ENCODE results near the gene PUS3. TPM values are rescaled to one million over a fixed set of nuclear protein-coding genes. Genes with fewer than 3 reads are reported as not detected.

Gene PUS3
- total RNA-seq, 1 experiment from 2014 or later, result 11.9 TPM

GRCh38 chr11:125925247-125925740 is 22.3 kb upstream of the PUS3 start:
- TF ChIP-seq, protein P1, sequence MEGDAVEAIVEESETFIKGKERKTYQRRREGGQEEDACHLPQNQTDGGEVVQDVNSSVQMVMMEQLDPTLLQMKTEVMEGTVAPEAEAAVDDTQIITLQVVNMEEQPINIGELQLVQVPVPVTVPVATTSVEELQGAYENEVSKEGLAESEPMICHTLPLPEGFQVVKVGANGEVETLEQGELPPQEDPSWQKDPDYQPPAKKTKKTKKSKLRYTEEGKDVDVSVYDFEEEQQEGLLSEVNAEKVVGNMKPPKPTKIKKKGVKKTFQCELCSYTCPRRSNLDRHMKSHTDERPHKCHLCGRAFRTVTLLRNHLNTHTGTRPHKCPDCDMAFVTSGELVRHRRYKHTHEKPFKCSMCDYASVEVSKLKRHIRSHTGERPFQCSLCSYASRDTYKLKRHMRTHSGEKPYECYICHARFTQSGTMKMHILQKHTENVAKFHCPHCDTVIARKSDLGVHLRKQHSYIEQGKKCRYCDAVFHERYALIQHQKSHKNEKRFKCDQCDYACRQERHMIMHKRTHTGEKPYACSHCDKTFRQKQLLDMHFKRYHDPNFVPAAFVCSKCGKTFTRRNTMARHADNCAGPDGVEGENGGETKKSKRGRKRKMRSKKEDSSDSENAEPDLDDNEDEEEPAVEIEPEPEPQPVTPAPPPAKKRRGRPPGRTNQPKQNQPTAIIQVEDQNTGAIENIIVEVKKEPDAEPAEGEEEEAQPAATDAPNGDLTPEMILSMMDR (IDR thresholded peaks at IDR 0.05 in 2 of 3, conservative IDR thresholded peaks at IDR 0.05 in 1 of 3; ENCODE audit: borderline replicate concordance in 1 of 3, insufficient read depth in 1 of 3, low read depth in 2 of 3, low read length in 2 of 3), result no peak
- TF ChIP-seq RAD21 (IDR thresholded peaks at IDR 0.05; ENCODE audit: low read depth) (no peak), TCF7L2 (IDR thresholded peaks at IDR 0.05; ENCODE audit: borderline replicate concordance, extremely low read depth, insufficient read depth, insufficient read length) (no peak), SRF (IDR thresholded peaks at IDR 0.05; ENCODE audit: low read depth) (no peak), MAX (IDR thresholded peaks at IDR 0.05) (no peak), POLR2A (IDR thresholded peaks at IDR 0.05; ENCODE audit: borderline replicate concordance, extremely low read depth, insufficient read depth, insufficient read length) (no peak), SIN3A (IDR thresholded peaks at IDR 0.05; ENCODE audit: low read depth) (no peak), ZNF274 (IDR thresholded peaks at IDR 0.05; ENCODE audit: low read depth, low read length) (no peak), ZFX (IDR thresholded peaks at IDR 0.05) (no peak), EGR1 (IDR thresholded peaks at IDR 0.05; ENCODE audit: low read depth) (no peak), JUND (IDR thresholded peaks at IDR 0.05) (no peak)
- TF ChIP-seq, protein P2, sequence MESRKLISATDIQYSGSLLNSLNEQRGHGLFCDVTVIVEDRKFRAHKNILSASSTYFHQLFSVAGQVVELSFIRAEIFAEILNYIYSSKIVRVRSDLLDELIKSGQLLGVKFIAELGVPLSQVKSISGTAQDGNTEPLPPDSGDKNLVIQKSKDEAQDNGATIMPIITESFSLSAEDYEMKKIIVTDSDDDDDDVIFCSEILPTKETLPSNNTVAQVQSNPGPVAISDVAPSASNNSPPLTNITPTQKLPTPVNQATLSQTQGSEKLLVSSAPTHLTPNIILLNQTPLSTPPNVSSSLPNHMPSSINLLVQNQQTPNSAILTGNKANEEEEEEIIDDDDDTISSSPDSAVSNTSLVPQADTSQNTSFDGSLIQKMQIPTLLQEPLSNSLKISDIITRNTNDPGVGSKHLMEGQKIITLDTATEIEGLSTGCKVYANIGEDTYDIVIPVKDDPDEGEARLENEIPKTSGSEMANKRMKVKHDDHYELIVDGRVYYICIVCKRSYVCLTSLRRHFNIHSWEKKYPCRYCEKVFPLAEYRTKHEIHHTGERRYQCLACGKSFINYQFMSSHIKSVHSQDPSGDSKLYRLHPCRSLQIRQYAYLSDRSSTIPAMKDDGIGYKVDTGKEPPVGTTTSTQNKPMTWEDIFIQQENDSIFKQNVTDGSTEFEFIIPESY (IDR thresholded peaks at IDR 0.05; ENCODE audit: extremely low read depth, insufficient replicate concordance, low read length), result no peak
- no peaks in the 10 kb centered on the region for H3K4me1 ChIP-seq (ENCODE audit: control insufficient read depth in 1 of 2, insufficient read depth in 2 of 2, low read length in 2 of 2)
- no peak overlapping the region for H3K9ac ChIP-seq (ENCODE audit: low read length)
- ChIA-PET POLR2A (no interaction called here), CTCF (interaction anchor here (1.2 kb wide), 1 partner anchor 268 kb away, joined by 7 read pairs; no protein-coding TSS in a partner anchor), RAD21 (ENCODE audit: low non-redundant PET in 1 of 2, low total read pairs in 2 of 2, uncharacterized antibody in 2 of 2, unreplicated experiment in 2 of 2) (no interaction called here)
- H3K36me3 ChIP-seq (ENCODE audit: control insufficient read depth in 1 of 2, insufficient read depth in 2 of 2, low read length in 2 of 2), result no peaks in the 10 kb centered on the region
- H3K4me3 ChIP-seq (replicated peaks in 1 of 2; ENCODE audit: low read depth in 1 of 2, low read length in 2 of 2), result no peak overlapping the region
- H3K27ac ChIP-seq (ENCODE audit: low read depth, low read length), result no peak overlapping the region
- DNase-seq (ENCODE audit: low read depth, low spot score), result no peak
- no peaks in the 10 kb centered on the region for H4K20me1 ChIP-seq (ENCODE audit: insufficient read depth)
- H2AFZ ChIP-seq (ENCODE audit: low read depth, low read length, poor library complexity, severe bottlenecking), result no peak overlapping the region
- no peak overlapping the region for H3K4me2 ChIP-seq (ENCODE audit: low read length)
- H3K79me2 ChIP-seq (ENCODE audit: insufficient read depth, low read length), result no peaks in the 10 kb centered on the region
- no peak for ATAC-seq
- H3K9me2 ChIP-seq (ENCODE audit: insufficient read depth), result no peaks in the 10 kb centered on the region
- intact Hi-C loops (cut with micrococcal nuclease), result no loop called here
- BruUV-seq (replicated peaks), result no TSS peak
- H3K27me3 ChIP-seq (ENCODE audit: insufficient read depth, low read length), result no peaks in the 10 kb centered on the region
- H3K9me3 ChIP-seq (ENCODE audit: control insufficient read depth in 1 of 2, insufficient read depth in 1 of 2, low read depth in 1 of 2, low read length in 2 of 2), result no peaks in the 10 kb centered on the region

Data from HCT116 (cell line).